Activated T-cell treated with anti-CD3 and anti-CD28 coated beads, Interleukin-2, amount 50 U/mL, for 72 hours (primary cell): ENCODE data around the gene GPR55. TPM values are rescaled to one million over a fixed set of nuclear protein-coding genes. Genes with fewer than 3 reads are reported as not detected.

ENCODE experiments used
- ATAC-seq, 2 donors: fragments of 150-1000 bp; cut with Tn5 transposase; replicated peaks in 1 of 2; 2 replicates each; pipeline ENCODE4 v1.10.0; 2021; ENCODE audit warnings: moderate library complexity in 2 of 2, mild to moderate bottlenecking in 1 of 2
- DNase-seq, 2 donors: peaks; one replicate each; pipeline ENCODE4 v3.0.0; 2021 to 2022; ENCODE audit warnings: mixed read lengths in 1 of 2
- H3K27ac Mint-ChIP-seq: one replicate; pipeline ENCODE4 v1.8.0; 2022; ENCODE audit warnings: mild to moderate bottlenecking, moderate library complexity, mixed read lengths
- H3K27me3 Mint-ChIP-seq: one replicate; pipeline ENCODE4 v1.8.0; 2022; ENCODE audit warnings: low read depth, mixed read lengths
- H3K36me3 Mint-ChIP-seq, 2 donors: one replicate each; pipeline ENCODE4 v1.8.0; 2022; ENCODE audit warnings: mixed read lengths in 2 of 2, mild to moderate bottlenecking in 1 of 2; ENCODE audit not compliant: insufficient read depth in 2 of 2
- H3K4me1 Mint-ChIP-seq: one replicate; pipeline ENCODE4 v1.8.0; 2022; ENCODE audit warnings: low read depth, mixed read lengths
- H3K4me3 Mint-ChIP-seq, 2 donors: one replicate each; pipeline ENCODE4 v1.8.0; 2022; ENCODE audit warnings: mild to moderate bottlenecking in 2 of 2, mixed read lengths in 2 of 2, moderate library complexity in 2 of 2
- H3K9me3 Mint-ChIP-seq, 2 donors: one replicate each; pipeline ENCODE4 v1.8.0; 2022; ENCODE audit warnings: mixed read lengths in 2 of 2
- total RNA-seq, 2 donors: library from RNA; stranded (reverse); gene quantifications; one replicate each; pipeline ENCODE4 v1.2.3, GENCODE V29; 2022

Gene GPR55
- total RNA-seq, 2 donors from 2014 or later = 6.8 to 9.8 TPM

DNA sequence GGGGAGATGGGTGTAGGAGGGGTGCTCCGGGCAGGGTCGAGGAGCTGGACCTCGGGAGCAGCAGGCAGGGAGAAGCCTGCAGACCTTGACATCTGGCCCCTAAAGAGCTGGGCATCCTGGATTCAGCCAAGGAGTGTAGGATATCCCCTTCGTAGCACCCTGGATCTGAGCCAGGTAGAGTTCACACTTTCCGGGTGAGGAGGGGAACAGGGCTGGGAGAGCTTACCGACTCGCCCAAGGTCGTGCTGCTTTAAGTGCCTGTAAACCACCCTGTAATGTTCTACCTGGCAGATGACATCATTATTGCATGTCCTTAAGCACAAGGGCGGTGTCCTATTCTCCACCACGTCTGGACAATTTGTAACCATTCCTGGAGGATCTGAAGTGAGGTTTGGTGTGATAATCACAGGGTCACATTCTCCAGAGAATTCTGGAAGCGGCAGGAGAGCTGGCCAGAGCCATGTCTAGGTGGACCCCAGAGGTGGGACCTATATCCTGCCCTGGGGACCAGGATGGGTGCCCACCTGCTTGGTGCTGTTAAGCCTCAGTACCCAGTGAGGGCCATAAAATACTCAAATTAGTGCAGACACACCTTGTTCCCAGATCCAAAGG, 45.7 kb downstream of the GPR55 start:
- DNase-seq = no peak
- Mint-ChIP-seq H3K4me3 (no peak overlapping the region), H3K36me3 (no peaks in the 10 kb centered on the region), H3K27me3 (no peaks in the 10 kb centered on the region), H3K27ac (no peak overlapping the region), H3K9me3 (no peaks in the 10 kb centered on the region), H3K4me1 (peaks cover 24% of the 10 kb centered on the region)
- no peak for ATAC-seq

DNA sequence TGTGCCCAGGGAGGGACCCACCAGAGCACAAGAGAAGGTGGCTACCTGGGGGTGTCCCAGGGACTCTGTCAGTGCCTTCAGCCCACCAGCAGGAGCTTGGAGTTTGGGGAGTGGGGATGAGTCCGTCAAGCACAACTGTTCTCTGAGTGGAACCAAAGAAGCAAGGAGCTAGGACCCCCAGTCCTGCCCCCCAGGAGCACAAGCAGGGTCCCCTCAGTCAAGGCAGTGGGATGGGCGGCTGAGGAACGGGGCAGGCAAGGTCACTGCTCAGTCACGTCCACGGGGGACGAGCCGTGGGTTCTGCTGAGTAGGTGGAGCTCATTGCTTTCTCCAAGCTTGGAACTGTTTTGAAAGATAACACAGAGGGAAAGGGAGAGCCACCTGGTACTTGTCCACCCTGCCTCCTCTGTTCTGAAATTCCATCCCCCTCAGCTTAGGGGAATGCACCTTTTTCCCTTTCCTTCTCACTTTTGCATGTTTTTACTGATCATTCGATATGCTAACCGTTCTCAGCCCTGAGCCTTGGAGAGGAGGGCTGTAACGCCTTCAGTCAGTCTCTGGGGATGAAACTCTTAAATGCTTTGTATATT, 46.3 kb downstream of the GPR55 start:
- DNase-seq (no peak), ATAC-seq (no peak)
- H3K27ac Mint-ChIP-seq = no peak overlapping the region
- H3K36me3 Mint-ChIP-seq = no peaks in the 10 kb centered on the region
- H3K9me3 Mint-ChIP-seq = no peaks in the 10 kb centered on the region
- no peaks in the 10 kb centered on the region for H3K27me3 Mint-ChIP-seq
- no peak overlapping the region for H3K4me3 Mint-ChIP-seq
- H3K4me1 Mint-ChIP-seq = peaks cover 27% of the 10 kb centered on the region

DNA sequence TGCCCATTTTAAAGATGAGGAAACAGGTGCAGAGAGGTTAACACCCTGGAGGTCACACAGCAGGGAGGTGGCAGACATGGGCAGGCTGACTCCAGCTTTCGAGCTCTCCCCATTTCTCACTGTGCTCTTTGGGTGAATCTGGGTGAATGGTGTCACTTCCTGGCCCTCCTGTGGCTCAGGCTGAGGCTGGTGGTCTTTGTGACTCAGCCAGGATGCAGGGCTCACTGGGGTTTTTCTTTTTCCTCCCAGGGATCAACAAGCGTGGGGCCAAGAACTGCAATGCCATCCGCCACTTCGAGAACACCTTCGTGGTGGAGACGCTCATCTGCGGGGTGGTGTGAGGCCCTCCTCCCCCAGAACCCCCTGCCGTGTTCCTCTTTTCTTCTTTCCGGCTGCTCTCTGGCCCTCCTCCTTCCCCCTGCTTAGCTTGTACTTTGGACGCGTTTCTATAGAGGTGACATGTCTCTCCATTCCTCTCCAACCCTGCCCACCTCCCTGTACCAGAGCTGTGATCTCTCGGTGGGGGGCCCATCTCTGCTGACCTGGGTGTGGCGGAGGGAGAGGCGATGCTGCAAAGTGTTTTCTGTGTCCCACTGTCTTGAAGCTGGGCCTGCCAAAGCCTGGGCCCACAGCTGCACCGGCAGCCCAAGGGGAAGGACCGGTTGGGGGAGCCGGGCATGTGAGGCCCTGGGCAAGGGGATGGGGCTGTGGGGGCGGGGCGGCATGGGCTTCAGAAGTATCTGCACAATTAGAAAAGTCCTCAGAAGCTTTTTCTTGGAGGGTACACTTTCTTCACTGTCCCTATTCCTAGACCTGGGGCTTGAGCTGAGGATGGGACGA, 47.1 kb downstream of the GPR55 start:
- Mint-ChIP-seq H3K36me3 (no peaks in the 10 kb centered on the region), H3K4me1 (peaks cover 28% of the 10 kb centered on the region), H3K27ac (no peak overlapping the region), H3K27me3 (no peaks in the 10 kb centered on the region), H3K4me3 (peak overlapping the region; percentile 33 to 39), H3K9me3 (no peaks in the 10 kb centered on the region)
- ATAC-seq (peak; percentile 81 to 88), DNase-seq (peak; percentile 50 to 62)

DNA sequence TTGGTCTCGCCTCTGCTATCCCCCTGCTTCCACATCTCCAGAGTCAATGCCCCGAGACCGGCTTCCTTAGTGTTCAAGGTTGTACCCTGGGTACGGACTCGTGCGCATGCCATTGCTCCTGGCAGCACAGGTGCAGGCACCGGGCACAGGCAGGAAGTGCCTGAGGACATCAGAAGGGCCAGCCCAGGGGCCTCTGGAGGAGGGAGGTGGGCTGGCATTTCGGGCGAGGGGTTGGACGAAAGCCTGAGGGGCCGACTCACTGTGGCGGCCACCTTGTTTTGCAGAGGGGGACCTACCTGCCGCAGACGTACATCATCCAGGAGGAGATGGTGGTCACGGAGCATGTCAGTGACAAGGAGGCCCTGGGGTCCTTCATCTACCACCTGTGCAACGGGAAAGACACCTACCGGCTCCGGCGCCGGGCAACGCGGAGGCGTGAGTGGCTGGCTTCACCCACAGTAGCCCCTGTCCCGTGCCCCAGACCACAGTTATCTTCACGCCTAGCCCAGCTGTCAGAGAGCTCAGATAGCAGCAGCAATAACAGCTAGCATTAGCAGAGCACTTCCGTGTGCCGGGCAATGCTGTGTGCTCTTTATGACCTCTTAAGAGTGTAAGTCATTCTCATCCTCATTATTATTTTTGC, 47.8 kb downstream of the GPR55 start:
- Mint-ChIP-seq H3K9me3 (no peaks in the 10 kb centered on the region), H3K36me3 (no peaks in the 10 kb centered on the region), H3K4me1 (peaks cover 33% of the 10 kb centered on the region), H3K27me3 (no peaks in the 10 kb centered on the region), H3K27ac (no peak overlapping the region), H3K4me3 (peak overlapping the region; percentile 33 to 37)
- no peak for DNase-seq
- ATAC-seq = no peak

DNA sequence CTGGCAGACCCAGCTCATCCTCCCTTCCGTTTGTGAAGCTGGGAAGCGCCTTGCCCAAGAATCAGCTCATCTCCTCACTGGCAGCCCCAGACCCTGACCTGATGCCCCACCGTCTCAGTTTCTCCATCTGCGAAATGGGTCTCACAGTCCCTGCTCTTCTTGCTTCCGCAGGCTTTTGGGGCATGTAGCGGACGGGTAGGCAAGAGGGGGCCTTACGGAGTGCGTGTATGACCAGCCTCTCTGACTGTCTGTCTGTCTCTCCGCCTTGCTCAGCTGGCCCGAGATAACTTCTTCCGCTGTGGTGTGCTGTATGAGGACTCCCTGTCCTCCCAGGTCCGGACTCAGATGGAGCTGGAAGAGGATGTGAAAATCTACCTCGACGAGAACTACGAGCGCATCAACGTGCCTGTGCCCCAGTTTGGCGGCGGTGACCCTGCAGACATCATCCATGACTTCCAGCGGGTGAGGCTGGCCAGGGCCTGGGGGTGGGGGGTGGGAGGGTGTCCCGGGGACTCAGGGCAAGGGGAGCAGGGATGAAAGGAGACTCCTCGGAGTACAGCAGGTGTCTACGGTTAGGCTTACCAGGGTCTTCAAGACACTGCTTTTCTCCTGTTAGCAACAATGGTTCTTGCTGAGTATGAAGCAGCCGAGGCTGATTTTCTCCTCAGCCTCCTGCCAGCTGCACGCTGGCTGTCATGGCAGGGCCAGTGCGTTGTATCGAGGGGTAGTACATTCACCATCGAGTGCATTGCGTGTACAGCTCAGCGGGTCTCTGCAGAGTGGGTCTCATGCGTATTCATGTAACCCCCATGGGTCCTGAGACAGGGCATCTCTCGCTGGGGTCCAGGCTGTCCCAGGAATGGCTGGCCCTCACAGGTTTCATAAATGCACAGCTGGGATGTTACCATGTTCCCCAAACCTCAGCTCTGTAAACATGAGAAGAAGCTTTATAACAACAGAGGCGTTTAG, 49.4 kb downstream of the GPR55 start:
- H3K4me1 Mint-ChIP-seq = peaks cover 33% of the 10 kb centered on the region
- ATAC-seq (no peak), DNase-seq (no peak)
- no peak overlapping the region for H3K4me3 Mint-ChIP-seq
- H3K27ac Mint-ChIP-seq = no peak overlapping the region
- no peaks in the 10 kb centered on the region for H3K9me3 Mint-ChIP-seq
- no peaks in the 10 kb centered on the region for H3K27me3 Mint-ChIP-seq
- H3K36me3 Mint-ChIP-seq = no peaks in the 10 kb centered on the region

DNA sequence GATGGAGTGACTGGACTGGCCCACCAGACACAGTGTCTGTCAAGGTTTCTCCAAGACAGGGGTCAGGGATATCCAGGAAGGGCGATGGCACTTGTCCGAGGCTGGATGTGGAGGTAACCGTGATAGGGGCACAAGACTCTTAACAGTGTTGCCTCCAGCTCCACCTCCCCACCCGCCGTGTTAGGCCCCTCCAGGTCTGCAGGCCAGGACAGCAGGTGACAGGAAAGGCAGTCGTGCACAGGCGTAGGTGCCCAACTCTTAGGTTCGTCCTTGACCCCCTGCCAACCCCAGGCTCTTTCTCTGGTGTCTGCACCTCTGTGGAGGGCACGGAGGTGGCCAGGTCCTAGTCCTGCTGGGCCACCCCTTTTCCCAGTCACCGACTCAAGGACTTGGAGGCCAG, 50.2 kb downstream of the GPR55 start:
- H3K4me1 Mint-ChIP-seq = peaks cover 38% of the 10 kb centered on the region
- H3K9me3 Mint-ChIP-seq = no peaks in the 10 kb centered on the region
- no peaks in the 10 kb centered on the region for H3K27me3 Mint-ChIP-seq
- H3K4me3 Mint-ChIP-seq = no peak overlapping the region
- ATAC-seq (no peak), DNase-seq (no peak)
- H3K27ac Mint-ChIP-seq = no peak overlapping the region
- H3K36me3 Mint-ChIP-seq = no peaks in the 10 kb centered on the region

DNA sequence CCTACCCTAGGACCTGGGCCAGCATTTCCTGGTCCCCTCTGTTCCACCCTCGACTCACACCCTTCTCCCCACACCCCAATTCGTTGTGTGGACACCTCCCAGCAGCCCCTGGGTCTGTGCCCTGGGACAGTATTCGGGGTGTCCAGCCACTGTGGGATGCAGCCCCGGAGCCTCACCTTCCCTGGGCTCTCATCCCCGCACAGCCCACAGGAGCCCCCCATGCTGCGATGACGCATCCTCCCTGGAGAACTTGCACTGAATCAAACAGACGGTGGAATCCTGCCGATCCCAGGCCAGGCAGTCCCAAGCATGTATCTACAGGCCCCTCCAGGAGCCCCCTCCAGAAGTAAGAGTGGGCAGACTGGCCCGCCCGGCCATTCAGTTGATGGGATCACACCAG, 50.6 kb downstream of the GPR55 start:
- Mint-ChIP-seq H3K4me3 (peak overlapping the region in 1 of 2 donors; percentile 13), H3K27ac (no peak overlapping the region), H3K36me3 (no peaks in the 10 kb centered on the region), H3K4me1 (peaks cover 39% of the 10 kb centered on the region), H3K9me3 (no peaks in the 10 kb centered on the region), H3K27me3 (no peaks in the 10 kb centered on the region)
- no peak for ATAC-seq
- no peak for DNase-seq

DNA sequence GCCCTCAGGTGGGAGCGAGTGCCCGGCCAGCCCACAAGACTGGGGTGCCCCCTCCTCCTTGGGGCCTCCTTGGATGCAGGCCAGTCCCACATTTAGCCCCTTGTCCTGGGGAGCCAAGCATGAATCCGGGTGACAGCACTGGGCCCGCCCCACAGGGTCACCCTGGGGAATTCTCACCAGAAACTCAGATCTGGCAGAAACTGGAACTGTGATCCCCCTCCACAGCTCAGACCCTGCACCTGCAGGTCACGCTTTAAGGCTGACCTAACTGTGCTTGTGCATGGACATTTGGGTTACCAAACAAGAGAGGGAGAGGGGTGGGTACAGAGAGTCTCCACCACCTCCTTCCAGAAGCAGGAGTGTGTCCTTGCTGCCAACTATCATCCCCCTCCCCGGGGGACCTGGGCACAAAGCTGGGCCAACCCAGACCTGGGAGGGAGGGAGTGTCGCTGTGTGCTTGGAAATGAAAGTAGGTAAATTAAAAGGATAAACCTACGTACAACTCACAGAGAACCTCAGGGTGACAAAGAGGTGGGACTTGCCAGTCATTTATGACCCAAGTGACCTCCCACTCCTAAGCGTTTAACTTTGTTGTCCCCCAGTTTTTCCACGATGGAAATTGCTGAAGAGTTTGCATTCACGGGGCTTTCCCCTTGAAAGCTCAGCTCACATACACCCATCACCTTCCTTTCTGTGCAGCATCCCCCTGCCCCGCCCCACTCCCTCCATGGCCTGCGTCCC, 51.2 kb downstream of the GPR55 start:
- peak; percentile 12 to 34 for ATAC-seq
- DNase-seq = no peak
- Mint-ChIP-seq H3K9me3 (no peaks in the 10 kb centered on the region), H3K4me3 (peak overlapping the region in 1 of 2 donors; percentile 16), H3K27me3 (no peaks in the 10 kb centered on the region), H3K36me3 (no peaks in the 10 kb centered on the region), H3K27ac (no peak overlapping the region), H3K4me1 (peaks cover 39% of the 10 kb centered on the region)

DNA sequence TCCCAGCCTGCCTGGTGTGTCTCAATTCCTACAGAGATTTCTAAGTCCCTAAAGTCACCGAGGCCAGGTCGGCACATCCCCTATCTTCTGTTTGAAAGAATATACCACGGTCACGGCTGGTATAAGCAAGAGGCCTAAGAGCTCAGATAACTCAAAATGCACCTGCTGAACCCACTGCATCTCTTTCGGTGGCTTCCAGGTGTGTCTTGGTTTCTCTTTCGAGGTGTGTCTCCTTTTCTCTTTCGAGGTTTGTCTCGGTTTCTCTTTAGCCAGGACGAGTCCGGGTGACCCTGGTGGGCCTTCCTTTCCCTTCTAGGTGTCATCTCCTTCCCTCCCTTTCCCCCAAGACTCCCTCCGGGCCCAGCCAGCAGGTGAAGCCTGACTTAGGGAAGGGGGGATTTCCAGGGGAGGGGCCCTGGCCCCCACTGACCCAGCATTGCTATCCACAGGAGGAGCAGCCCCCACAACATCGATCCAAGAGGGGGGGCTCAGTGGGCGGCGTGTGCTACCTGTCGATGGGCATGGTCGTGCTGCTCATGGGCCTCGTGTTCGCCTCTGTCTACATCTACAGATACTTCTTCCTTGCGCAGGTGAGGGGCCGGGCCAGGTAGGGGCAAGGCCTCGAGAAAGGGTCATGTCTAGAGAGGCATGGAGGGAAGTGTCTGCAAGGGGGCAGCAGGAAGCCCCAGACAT, 51.9 kb downstream of the GPR55 start:
- DNase-seq (peak in 1 of 2 donors; percentile 27), ATAC-seq (peak; percentile 29 to 47)
- Mint-ChIP-seq H3K27ac (no peak overlapping the region), H3K4me3 (peak overlapping the region in 1 of 2 donors; percentile 44), H3K9me3 (no peaks in the 10 kb centered on the region), H3K36me3 (no peaks in the 10 kb centered on the region), H3K4me1 (peaks cover 38% of the 10 kb centered on the region), H3K27me3 (no peaks in the 10 kb centered on the region)

DNA sequence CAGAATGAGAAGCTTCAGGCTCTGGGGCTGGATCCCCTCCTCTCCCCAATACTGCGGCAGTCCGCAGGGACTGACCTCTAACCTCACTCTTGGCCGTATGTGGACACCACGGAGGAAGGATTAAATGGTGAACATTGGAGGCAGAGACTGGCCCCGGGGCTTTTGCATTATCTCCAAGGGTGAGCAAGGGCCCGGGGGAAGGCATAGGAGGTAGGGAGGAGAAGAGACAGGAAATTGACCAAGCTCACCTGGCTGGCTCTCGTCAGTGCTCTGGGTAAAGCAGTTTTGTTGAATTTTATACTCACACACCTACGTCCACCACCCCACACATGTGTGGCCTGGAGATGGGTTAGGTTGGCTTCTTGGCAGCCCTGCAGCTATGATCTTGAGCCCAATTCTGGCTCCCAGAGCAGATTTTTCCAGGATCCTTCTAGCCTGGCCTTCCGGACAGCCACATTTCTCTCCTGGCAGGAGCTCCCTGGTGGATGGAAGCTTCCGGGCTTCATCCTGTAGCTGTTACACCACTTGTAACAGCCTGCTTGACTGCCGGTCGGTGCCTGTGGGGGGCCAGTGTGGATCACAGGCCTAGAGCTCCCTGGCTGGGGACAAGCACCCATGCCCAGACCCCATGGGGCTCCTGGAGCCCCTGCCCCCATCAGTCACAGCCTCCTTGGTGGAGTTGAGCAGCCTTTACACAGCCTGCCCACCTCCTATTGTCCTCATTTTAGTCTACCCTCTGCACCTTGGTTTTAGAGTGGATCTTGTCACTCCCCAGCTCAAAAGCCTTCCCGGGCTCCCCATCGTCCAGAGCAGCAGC, 52.7 kb downstream of the GPR55 start:
- H3K36me3 Mint-ChIP-seq = no peaks in the 10 kb centered on the region
- H3K4me1 Mint-ChIP-seq = peaks cover 31% of the 10 kb centered on the region
- no peaks in the 10 kb centered on the region for H3K27me3 Mint-ChIP-seq
- no peaks in the 10 kb centered on the region for H3K9me3 Mint-ChIP-seq
- DNase-seq (no peak), ATAC-seq (no peak)
- no peak overlapping the region for H3K27ac Mint-ChIP-seq
- peak overlapping the region in 1 of 2 donors; percentile 44 for H3K4me3 Mint-ChIP-seq
